Suprapubic skin (tissue), 3 donors: ENCODE measurements around the gene ITPRID1.

ENCODE experiments used
- EP300 ChIP-seq: sonication (generic); formaldehyde crosslinking; IDR thresholded peaks from one replicate; pipeline ENCODE4 v1.6.1; 2017; ENCODE audit warnings: antibody characterized with exemption
- TF ChIP-seq, protein P1 (sequence below), 2 donors: fragments of 200-600 bp in 1 of 2; fragments of 450-650 bp in 1 of 2; sonication (generic) in 1 of 2; IDR thresholded peaks; one replicate each; pipeline ENCODE4 v1.5.1; 2016 to 2019; ENCODE audit warnings: antibody characterized with exemption in 2 of 2, mild to moderate bottlenecking in 1 of 2, moderate library complexity in 1 of 2

DNA sequence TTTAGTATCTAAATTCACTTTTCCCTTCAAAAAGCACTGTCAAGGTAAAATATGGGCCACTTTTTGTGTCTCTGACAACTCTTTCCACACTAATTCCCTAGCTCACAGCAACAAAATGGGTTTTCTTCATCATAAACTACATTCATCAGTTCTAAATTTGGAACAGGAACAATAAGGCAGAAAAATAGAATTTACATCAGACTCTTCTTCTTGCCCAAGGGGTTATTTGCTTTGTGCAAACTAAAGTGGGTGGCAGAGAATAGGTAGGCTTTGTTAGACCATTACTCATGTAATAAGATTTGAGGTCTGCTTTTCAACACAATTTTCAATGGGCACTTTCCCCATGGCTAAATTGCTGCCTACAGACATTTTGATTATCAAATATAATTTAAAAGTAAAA lies 155.6 kb downstream of the ITPRID1 start:
- TF ChIP-seq, protein P1, sequence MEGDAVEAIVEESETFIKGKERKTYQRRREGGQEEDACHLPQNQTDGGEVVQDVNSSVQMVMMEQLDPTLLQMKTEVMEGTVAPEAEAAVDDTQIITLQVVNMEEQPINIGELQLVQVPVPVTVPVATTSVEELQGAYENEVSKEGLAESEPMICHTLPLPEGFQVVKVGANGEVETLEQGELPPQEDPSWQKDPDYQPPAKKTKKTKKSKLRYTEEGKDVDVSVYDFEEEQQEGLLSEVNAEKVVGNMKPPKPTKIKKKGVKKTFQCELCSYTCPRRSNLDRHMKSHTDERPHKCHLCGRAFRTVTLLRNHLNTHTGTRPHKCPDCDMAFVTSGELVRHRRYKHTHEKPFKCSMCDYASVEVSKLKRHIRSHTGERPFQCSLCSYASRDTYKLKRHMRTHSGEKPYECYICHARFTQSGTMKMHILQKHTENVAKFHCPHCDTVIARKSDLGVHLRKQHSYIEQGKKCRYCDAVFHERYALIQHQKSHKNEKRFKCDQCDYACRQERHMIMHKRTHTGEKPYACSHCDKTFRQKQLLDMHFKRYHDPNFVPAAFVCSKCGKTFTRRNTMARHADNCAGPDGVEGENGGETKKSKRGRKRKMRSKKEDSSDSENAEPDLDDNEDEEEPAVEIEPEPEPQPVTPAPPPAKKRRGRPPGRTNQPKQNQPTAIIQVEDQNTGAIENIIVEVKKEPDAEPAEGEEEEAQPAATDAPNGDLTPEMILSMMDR (IDR thresholded peaks at IDR 0.05) = no peak
- TF ChIP-seq EP300 = no peak
